ENCODE data around the gene ZBTB48.
"Not testable (repeated sequence)": the region's sequence is repeated elsewhere in the genome, so short reads cannot be mapped to it uniquely, and the experiment has no call there.

ZBTB48 gene

DNA sequence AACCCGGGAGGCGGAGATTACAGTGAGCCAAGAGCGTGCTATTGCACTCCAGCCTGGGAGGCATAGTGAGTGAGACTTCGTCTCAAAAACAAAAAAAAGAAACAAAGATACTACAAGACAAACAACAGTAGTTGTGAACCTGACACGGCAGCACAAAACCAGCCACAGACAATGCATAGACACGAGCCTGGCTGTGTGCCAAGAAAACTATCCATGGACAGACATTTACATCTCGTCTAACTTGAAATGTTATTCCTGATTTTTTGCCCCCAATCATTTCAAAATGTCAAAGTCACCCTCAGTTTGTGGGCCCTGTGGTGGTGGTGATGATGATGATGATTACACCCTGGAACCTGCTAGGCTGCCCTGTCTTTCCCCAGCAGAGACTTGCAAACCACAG is 16.6 kb downstream of the ZBTB48 start:
- H3K4me3 ChIP-seq (ENCODE audit: low read depth, low read length): no peak overlapping the region
- in situ Hi-C loops (cut with HindIII; ENCODE audit: low sequenced_read_pairs): no loop called here
- DNase-seq (ENCODE audit: low read depth): no peak
- no peak for TF ChIP-seq CTCF (IDR thresholded peaks at IDR 0.05; ENCODE audit: low read depth, low read length, missing control alignments)

GRCh38 chr1:6596886-6597776 is 17.3 kb downstream of the ZBTB48 start:
- no peak overlapping the region for H3K4me3 ChIP-seq (ENCODE audit: low read depth, low read length)
- DNase-seq (ENCODE audit: low read depth): no peak
- no peak for TF ChIP-seq CTCF (IDR thresholded peaks at IDR 0.05; ENCODE audit: low read depth, low read length, missing control alignments)
- in situ Hi-C loops (cut with HindIII; ENCODE audit: low sequenced_read_pairs): no loop called here

GRCh38 chr1:6597777-6598131 is 18.0 kb downstream of the ZBTB48 start:
- H3K4me3 ChIP-seq (ENCODE audit: low read depth, low read length): no peak overlapping the region
- TF ChIP-seq CTCF (IDR thresholded peaks at IDR 0.05; ENCODE audit: low read depth, low read length, missing control alignments): no peak
- DNase-seq (ENCODE audit: low read depth): no peak
- in situ Hi-C loops (cut with HindIII; ENCODE audit: low sequenced_read_pairs): no loop called here

GRCh38 chr1:6599141-6599975 is 19.6 kb downstream of the ZBTB48 start:
- in situ Hi-C loops (cut with HindIII; ENCODE audit: low sequenced_read_pairs): no loop called here
- H3K4me3 ChIP-seq (ENCODE audit: low read depth, low read length): peak overlapping the region; percentile 89
- DNase-seq (ENCODE audit: low read depth): no peak
- TF ChIP-seq CTCF (IDR thresholded peaks at IDR 0.05; ENCODE audit: low read depth, low read length, missing control alignments): no peak

GRCh38 chr1:6599991-6600390 is 20.2 kb downstream of the ZBTB48 start:
- in situ Hi-C loops (cut with HindIII; ENCODE audit: low sequenced_read_pairs); DNase-seq (ENCODE audit: low read depth): not testable (repeated sequence)
- peak overlapping the region; percentile 89 for H3K4me3 ChIP-seq (ENCODE audit: low read depth, low read length)

- peak overlapping the region; percentile 89 for H3K4me3 ChIP-seq (ENCODE audit: low read depth, low read length)
- in situ Hi-C loops (cut with HindIII; ENCODE audit: low sequenced_read_pairs): no loop called here
- no peak for DNase-seq (ENCODE audit: low read depth)
- TF ChIP-seq CTCF (IDR thresholded peaks at IDR 0.05; ENCODE audit: low read depth, low read length, missing control alignments): no peak
Observed at GRCh38 chr1:6600410-6601048, 20.7 kb downstream of the ZBTB48 start.
